Erythroblast (primary cell): ENCODE measurements around the gene ANKRD18B.
"Not testable (repeated sequence)": the region's sequence is repeated elsewhere in the genome, so short reads cannot be mapped to it uniquely, and the experiment has no call there.

Experiments used
- DNase-seq, 2 experiments: peaks; one replicate each; lab custom pipeline; 2025; lab: John Stamatoyannopoulos, UW
- GATA1 ChIP-seq: IDR thresholded peaks from 2 replicates; pipeline ENCODE4 v1.6.1; 2011; ENCODE audit warnings: low read depth, mild to moderate bottlenecking, control low read depth, low read length, moderate library complexity
- POLR2A ChIP-seq: IDR thresholded peaks from 2 replicates; pipeline ENCODE4 v1.6.1; 2011; ENCODE audit warnings: mild to moderate bottlenecking, low read length

The ANKRD18B gene

DNA sequence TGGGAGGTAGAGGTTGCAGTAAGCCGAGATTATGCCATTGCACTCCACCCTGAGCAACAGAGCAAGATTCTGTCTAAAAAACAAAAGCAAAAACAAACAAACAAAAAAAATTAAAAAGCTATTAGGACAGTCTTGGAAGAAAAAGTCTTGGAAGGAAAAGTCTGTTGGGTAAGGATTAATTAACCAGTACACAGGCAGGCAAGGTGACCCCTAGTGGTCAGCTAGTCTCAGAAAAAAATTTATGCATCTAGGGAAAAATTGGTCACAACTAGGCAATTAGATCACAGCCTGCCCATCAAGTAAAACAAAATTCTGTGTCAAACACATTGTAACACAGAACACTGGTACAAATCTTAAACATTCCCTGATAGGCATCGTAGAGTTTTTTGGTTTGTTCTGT is 6.7 kb upstream of the ANKRD18B start:
- DNase-seq, result peak; percentile 55 to 68
- TF ChIP-seq POLR2A (no peak), GATA1 (no peak)

- peak in 1 of 2 experiments; percentile 67 for DNase-seq
Observed at GRCh38 chr9:33517934-33518577, 6.0 kb upstream of the ANKRD18B start.

GRCh38 chr9:33521861-33522260 is 2.2 kb upstream of the ANKRD18B start:
- DNase-seq, result peak in 1 of 2 experiments; percentile 38

- DNase-seq, result peak; percentile 67 to 80
- TF ChIP-seq GATA1 (no peak), POLR2A (no peak)
Observed at GRCh38 chr9:33524306-33524947, 376 bp downstream of the ANKRD18B start.

DNA sequence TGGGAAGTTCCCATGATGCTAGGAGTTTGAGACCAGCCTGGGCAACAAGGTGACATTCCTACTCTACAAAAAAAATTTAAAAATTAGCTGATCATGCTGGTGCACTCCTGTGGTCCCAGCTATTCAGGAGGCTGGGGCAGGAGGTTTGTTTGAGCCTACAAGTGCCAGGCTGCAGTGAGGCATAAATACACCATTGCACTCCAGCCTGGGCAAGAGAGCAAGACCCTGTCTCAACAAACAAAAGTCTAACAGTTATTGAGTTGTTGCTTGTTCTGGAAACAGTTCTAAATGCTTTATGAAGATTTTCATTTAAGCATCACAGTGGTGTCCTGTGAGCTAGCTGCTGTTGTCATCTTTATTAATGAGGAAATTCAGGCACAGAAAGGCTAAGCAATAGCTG is 4.0 kb downstream of the ANKRD18B start:
- not testable (repeated sequence) for DNase-seq

- not testable (repeated sequence) for DNase-seq
Observed at GRCh38 chr9:33533958-33534357, 9.9 kb downstream of the ANKRD18B start.

GRCh38 chr9:33535541-33535940 is 11.5 kb downstream of the ANKRD18B start:
- TF ChIP-seq POLR2A (no peak), GATA1 (no peak)
- DNase-seq, result no peak

GRCh38 chr9:33543463-33543862 is 19.4 kb downstream of the ANKRD18B start:
- not testable (repeated sequence) for DNase-seq

DNA sequence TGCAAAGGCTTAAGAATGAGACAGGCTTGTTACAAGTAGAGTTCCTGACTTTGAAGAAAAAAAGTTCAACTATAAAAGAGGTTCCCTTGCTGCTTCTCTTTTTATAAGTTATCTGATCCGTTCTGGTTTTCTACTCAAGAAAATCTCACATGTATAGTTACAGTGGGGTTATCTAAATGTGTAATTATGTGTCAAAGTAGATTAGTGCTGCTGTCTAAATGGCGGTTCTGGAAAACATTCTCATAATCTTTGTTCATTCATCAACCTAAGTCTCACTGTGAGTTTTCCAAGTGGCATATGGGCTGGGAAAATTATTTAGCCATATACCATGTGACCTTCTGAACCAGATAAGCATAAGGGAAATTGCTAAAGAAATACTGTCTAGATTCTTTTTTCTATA is 21.7 kb downstream of the ANKRD18B start:
- DNase-seq, result not testable (repeated sequence)

GRCh38 chr9:33548816-33549215 is 24.8 kb downstream of the ANKRD18B start:
- not testable (repeated sequence) for DNase-seq

DNA sequence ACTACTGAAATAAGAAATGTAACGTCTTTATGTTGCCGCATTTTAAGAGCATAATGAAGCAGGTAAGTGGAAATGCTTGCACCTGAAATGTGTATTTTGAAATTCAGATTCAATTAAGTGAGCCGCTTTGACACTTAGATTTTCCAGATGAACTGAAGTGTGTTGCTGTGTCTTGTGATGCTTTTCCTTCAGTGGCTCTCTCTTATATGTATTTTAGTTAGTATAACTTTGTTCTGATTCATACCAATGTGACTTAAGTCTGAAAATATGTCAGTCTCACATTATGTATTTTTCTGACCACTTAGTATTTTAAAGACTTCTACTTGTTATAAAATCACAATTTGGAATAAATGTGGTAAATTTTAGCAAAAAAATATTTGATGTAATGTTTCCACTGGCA is 25.4 kb downstream of the ANKRD18B start:
- not testable (repeated sequence) for DNase-seq

GRCh38 chr9:33551183-33551582 is 27.1 kb downstream of the ANKRD18B start:
- not testable (repeated sequence) for DNase-seq

- peak; percentile 73 to 82 for DNase-seq
Observed at GRCh38 chr9:33552315-33552725, 28.3 kb downstream of the ANKRD18B start.

- DNase-seq, result peak; percentile 91 to 95
Observed at GRCh38 chr9:33560217-33560616, 36.2 kb downstream of the ANKRD18B start.

- peak; percentile 6 to 53 for DNase-seq
Observed at GRCh38 chr9:33562196-33562595, 38.1 kb downstream of the ANKRD18B start.

DNA sequence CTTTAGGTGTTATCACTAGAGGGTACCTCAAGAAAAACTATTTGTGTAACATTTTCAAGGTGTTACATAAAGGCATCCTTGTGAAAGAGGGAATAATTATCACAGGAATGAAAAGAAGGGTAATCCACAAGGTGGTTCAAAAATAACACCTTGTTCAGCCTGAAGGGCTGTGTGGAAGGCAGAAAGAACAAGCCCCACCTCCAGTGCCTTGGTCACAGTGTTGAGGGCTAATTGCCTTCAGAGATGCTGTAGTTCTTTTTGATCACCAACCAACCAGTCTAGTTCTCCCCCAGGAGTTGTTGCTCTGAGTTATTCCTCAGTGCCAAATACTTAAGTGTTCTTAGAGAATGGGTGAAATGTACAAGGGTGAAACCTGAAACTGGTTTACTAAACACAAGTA is 43.7 kb downstream of the ANKRD18B start:
- not testable (repeated sequence) for DNase-seq

- DNase-seq, result not testable (repeated sequence)
Observed at GRCh38 chr9:33577786-33578185, 53.7 kb downstream of the ANKRD18B start.

DNA sequence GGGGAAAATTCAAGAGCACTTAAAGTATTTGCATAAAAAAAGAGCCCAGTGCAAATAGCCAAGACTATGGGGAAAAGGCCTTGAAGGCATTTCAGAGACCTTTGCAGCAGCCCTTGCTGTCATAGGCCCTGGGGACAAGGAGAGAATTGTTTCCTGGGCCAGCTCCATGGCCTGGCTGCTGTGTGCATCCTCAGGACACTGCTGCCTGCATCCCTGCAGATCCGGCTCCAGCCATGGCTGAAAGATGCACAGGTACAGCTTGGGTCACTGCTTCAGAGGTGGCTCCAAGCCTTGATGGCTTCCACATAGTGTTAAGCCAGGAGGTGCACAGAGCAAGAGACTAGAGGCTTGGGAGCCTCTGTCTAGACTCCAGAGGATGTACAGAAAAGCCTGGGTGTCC is 55.9 kb downstream of the ANKRD18B start:
- DNase-seq, result not testable (repeated sequence)

DNA sequence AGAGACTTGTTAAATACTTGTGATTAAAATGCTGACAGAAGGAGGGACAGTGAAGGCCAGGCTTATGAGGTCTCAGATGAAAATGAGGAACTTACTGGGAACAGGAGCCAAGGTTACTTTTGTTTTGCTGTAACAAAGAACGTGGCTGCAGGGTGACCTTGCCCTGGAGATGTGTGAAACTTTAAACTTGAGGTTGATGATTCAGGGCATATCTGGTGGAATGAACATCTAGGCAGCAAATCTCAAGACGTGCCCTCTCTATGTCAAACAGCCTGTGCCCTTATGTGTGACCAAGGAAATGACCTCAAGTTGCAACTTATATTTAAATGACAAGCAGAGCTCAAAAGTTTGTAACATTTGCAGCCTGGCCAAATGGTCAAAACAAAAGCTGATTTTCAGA is 58.6 kb downstream of the ANKRD18B start:
- DNase-seq, result not testable (repeated sequence)

DNA sequence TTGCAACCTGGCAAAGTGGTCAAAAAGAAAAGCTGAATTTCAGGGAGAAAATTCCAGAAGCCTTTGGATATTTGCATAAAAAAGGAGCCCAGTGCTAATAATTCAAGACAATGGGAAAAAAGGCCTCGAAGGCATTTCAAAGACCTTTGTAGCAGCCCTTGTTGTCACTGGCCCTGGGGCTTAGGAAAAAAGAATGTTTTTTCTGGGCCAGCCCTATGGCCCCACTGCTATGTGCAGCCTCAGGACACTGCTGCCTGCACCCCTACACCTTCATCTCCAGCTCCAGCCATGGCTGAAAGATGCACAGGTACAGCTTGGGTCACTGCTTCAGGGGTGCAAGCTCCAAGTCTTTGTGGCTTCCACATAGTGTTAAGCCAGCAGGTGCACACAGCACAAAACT is 62.1 kb downstream of the ANKRD18B start:
- DNase-seq, result not testable (repeated sequence)

- not testable (repeated sequence) for DNase-seq
Observed at GRCh38 chr9:33587799-33588198, 63.7 kb downstream of the ANKRD18B start.

GRCh38 chr9:33588876-33589275 is 64.8 kb downstream of the ANKRD18B start:
- DNase-seq, result not testable (repeated sequence)

DNA sequence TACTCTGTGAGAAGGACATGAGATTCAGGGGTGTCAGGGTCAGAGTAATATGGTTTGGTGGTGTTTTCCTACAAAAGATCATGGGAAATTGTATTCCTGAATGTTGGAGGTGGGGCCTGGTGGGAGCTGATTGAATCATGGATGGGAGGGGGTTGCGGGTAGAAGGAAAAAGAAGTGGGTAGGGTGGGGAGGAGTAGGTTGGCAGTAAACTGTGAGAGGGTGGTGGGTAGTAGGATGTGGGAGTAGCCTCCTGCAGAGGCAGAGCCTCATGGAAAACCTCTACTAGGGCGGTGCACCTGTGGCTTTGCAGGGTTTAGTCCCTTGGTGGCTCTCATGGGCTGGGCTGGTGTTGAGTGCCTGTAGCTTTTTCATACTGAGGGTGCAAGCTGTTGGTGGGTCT is 66.8 kb downstream of the ANKRD18B start:
- not testable (repeated sequence) for DNase-seq
